ENCODE measurements around the gene MACROD1.

The MACROD1 gene

GRCh38 chr11:64165842-64166635 is at the start of gene MACROD1:
MACROD1 (minus strand) TSS chr11:64166113; CDS start chr11:64165994, 119 bp downstream.
- peak; percentile 86 for DNase-seq (ENCODE audit: low spot score)

- no peak for DNase-seq (ENCODE audit: low spot score)
Measured at GRCh38 chr11:64211181-64211872, 45.4 kb upstream of the MACROD1 start.

- no peak for DNase-seq (ENCODE audit: low spot score)
Measured at GRCh38 chr11:64210301-64211020, 44.5 kb upstream of the MACROD1 start.

GRCh38 chr11:64209563-64209843 is 43.6 kb upstream of the MACROD1 start:
- DNase-seq (ENCODE audit: low spot score), result no peak

- no peak for DNase-seq (ENCODE audit: low spot score)
Measured at GRCh38 chr11:64208796-64209562, 43.1 kb upstream of the MACROD1 start.

- DNase-seq (ENCODE audit: low spot score), result no peak
Measured at GRCh38 chr11:64208086-64208795, 42.3 kb upstream of the MACROD1 start.

- DNase-seq (ENCODE audit: low spot score), result no peak
Measured at GRCh38 chr11:64207256-64208085, 41.6 kb upstream of the MACROD1 start.

GRCh38 chr11:64206457-64207255 is 40.7 kb upstream of the MACROD1 start, which contains the start of gene FERMT3:
FERMT3 (plus strand) TSS chr11:64206721; CDS start chr11:64207365, 644 bp downstream.
- DNase-seq (ENCODE audit: low spot score), result no peak

GRCh38 chr11:64204464-64204989 is 38.6 kb upstream of the MACROD1 start:
- DNase-seq (ENCODE audit: low spot score), result peak; percentile 80

GRCh38 chr11:64204080-64204440 is 38.1 kb upstream of the MACROD1 start:
- no peak for DNase-seq (ENCODE audit: low spot score)

GRCh38 chr11:64203421-64204079 is 37.6 kb upstream of the MACROD1 start:
- DNase-seq (ENCODE audit: low spot score), result no peak

- no peak for DNase-seq (ENCODE audit: low spot score)
Measured at GRCh38 chr11:64202992-64203391, 37.1 kb upstream of the MACROD1 start.

- no peak for DNase-seq (ENCODE audit: low spot score)
Measured at GRCh38 chr11:64201543-64201942, 35.6 kb upstream of the MACROD1 start.

- DNase-seq (ENCODE audit: low spot score), result no peak
Measured at GRCh38 chr11:64198511-64198910, 32.6 kb upstream of the MACROD1 start.

- no peak for DNase-seq (ENCODE audit: low spot score)
Measured at GRCh38 chr11:64196626-64197025, 30.7 kb upstream of the MACROD1 start.

- no peak for DNase-seq (ENCODE audit: low spot score)
Measured at GRCh38 chr11:64192434-64192833, 26.5 kb upstream of the MACROD1 start.

GRCh38 chr11:64186492-64187165 is 20.7 kb upstream of the MACROD1 start:
- no peak for DNase-seq (ENCODE audit: low spot score)

All from HuH-7.5 (cell line).